NB4 (cell line): ENCODE data around the gene TMEM164.

Experiments
- CTCF ChIP-seq: IDR thresholded peaks from one replicate; pipeline ENCODE4 v1.5.1; 2012; ENCODE audit warnings: low read depth, low read length
- MYC ChIP-seq: IDR thresholded peaks from 2 replicates; pipeline ENCODE4 v1.6.1; 2011; ENCODE audit warnings: low read depth, low read length
- POLR2A ChIP-seq: IDR thresholded peaks from 2 replicates; pipeline ENCODE4 v1.6.1; 2011; ENCODE audit warnings: mild to moderate bottlenecking; ENCODE audit not compliant: insufficient read length; ENCODE audit errors: extremely low read depth

GRCh38 chrX:110119480-110119879, 116.6 kb downstream of the TMEM164 start:
- TF ChIP-seq CTCF (no peak), POLR2A (no peak), MYC (no peak)
